PFSK-1 (cell line): ENCODE data around the gene EREG.

Experiments
- POLR2AphosphoS5 ChIP-seq: IDR thresholded peaks from 2 replicates; pipeline ENCODE4 v1.6.1; 2012; ENCODE audit warnings: low read depth, mild to moderate bottlenecking, control low read depth, low read length, moderate library complexity
- SIN3A ChIP-seq: IDR thresholded peaks from 2 replicates; pipeline ENCODE4 v1.6.1; 2012; ENCODE audit warnings: mild to moderate bottlenecking, low read length, moderate library complexity, borderline replicate concordance; ENCODE audit not compliant: insufficient read depth
- TAF1 ChIP-seq: IDR thresholded peaks from 2 replicates; pipeline ENCODE4 v1.6.1; 2012; ENCODE audit warnings: low read length, control low read depth, borderline replicate concordance; ENCODE audit not compliant: insufficient read depth

GRCh38 chr4:74374561-74375327, 9.8 kb downstream of the EREG start:
- TF ChIP-seq TAF1, result no peak
- TF ChIP-seq SIN3A, result no peak
- TF ChIP-seq POLR2AphosphoS5, result no peak
